ELF-1 (cell line): ENCODE data around the gene CRYBA2.

Experiments used
- DNase-seq: peaks from one replicate; pipeline ENCODE4 v3.0.0-alpha.2; 2016; ENCODE audit warnings: low read depth, low spot score

Gene CRYBA2

DNA sequence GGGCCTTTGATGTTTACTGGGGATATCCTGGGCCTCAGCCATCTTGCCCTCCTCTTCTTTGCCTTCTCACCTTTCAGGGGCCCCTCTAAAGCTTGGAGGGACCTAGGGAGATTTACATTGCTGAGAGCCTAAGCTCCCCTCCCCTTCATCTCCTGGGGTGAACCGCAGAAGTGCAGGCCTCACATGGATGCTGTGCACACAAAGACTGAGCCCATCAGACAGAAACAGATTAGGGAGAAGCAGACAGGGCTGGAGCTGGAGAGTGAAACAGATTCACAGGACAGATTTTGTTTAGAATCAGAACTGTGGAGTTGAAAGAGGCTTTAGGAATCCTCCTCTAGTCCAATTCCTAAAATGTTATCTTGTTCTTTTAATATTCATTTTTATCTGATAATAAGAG, 37.2 kb downstream of the CRYBA2 start:
- DNase-seq = no peak

GRCh38 chr2:218954541-218955300, 38.5 kb downstream of the CRYBA2 start:
- DNase-seq = no peak

DNA sequence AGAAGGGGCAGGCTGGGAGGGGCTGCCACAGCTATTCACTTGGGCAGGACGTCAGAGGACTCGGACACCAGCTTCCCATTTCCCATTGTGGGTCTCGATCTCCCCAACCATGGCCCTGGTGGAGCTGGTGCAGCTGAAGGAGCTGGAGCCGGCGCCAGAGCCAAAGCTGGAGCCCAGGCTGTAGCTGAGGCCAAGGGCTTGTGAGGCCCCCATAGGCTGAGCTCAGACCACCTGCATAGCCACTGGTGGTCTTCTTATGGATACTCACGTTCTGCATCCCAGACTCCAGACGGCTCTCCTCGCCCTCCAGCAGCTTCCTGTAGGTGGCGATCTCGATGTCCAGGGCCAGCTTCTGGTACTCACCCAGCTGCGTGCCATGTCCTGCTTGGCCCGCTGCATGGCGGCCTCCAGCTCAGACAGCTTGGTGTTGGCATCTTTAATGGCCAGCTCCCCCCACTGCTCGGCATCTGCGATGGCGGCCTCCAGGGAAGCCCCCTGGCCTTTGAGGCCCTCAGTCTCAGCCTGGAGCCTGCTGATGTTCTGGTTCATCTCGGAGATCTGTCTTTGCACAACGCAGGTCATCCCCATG, 39.8 kb downstream of the CRYBA2 start:
- peak; percentile 31 for DNase-seq

DNA sequence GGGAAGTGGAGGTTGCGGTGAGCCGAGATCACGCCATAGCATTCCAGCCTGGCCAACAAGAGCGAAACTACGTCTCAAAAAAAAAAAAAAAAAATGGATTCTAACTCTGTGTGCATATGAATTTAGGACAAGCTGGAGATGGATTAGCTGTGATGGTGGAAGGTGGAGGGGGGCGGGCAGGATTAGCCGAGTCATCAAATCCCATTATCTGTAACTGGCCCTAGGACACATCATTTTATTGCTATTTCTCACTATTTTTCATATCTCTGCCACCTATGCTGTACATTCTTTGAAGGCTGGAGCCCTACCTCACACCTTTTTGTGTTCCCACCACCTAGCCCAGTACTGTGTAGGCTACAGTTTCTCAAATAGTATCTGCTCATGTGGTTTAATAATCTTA, 41.1 kb downstream of the CRYBA2 start:
- no peak for DNase-seq

DNA sequence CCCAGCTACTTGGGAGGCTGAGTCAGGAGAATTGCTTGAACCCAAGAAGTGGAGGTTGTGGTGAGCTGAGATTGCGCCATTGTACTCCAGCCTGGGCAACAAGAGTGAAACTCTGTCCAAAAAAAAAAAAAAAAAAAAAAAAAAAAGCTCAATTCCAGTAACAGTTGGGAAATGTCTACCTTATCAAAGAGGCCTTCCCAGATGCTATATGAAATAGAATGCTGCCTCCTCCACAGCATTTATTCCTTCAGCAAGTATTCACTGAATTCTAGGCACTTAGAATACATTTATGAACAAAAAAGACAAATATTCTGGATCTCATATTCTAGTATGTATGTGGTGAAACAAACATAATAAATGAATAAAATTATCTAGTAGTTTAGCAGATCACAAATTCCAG, 46.6 kb downstream of the CRYBA2 start:
- DNase-seq = no peak

DNA sequence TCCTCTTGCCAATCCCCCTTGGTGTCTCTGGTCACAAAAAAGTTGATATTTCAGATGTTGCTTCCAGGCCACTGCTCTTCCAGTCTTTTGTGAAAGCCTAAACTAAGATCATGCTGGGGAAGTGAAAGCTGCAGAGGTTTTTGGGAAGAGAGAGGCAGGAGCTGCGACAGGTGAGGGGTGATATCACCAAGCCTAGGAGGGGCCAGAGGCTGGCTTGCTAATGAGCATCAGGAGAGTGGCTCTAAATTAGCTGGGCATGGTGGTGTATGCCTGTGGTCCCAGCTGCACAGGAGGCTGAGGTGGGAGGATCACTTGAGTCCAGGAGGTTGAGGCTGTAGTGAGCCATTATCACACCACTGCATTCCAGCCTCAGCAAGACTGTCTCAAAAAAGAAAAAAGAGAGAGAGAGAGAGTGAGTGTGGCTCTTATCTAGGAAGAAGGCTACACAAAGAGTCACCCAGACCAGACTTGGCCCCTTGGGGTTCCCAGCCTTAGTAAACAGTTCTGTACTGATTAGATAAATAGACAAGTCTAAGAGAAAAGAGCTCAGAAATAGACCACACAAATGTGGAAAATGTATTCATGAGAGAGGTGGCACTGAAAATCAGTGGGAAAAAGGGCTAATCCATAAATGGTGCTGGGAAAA, 48.3 kb downstream of the CRYBA2 start:
- no peak for DNase-seq
